H1 (cell line): Measurements from ENCODE around the gene CDC42BPB.

Source experiments
- CTCF ChIP-seq, 3 experiments: IDR thresholded peaks; 1 replicate in 2 of 3; 2 replicates in 1 of 3; pipeline versions ENCODE4 v1.5.1 to v1.6.1; 2011; ENCODE audit warnings: low read length in 3 of 3, mild to moderate bottlenecking in 3 of 3, inconsistent platforms in 2 of 3, low read depth in 1 of 3, moderate library complexity in 1 of 3; ENCODE audit not compliant: insufficient read depth in 1 of 3; ENCODE audit errors: control extremely low read depth in 1 of 3
- GTF2F1 ChIP-seq: IDR thresholded peaks from 2 replicates; pipeline ENCODE4 v1.6.1; 2012; ENCODE audit warnings: low read depth, low read length, improper control_type of control experiment, borderline replicate concordance
- HDAC6 ChIP-seq: IDR thresholded peaks from one replicate; pipeline ENCODE4 v1.7.1; 2012; ENCODE audit warnings: low read depth, mild to moderate bottlenecking, inconsistent platforms, low read length, moderate library complexity
- JUND ChIP-seq: IDR thresholded peaks from 2 replicates; pipeline ENCODE4 v1.6.1; 2011; ENCODE audit warnings: mild to moderate bottlenecking, improper control_type of control experiment, low read length
- POLR2A ChIP-seq, 2 experiments: IDR thresholded peaks; 1 replicate in 1 of 2; 2 replicates in 1 of 2; pipeline ENCODE4 v1.6.1; 2011; ENCODE audit warnings: low read depth in 2 of 2, low read length in 2 of 2, mild to moderate bottlenecking in 2 of 2; ENCODE audit errors: control extremely low read depth in 1 of 2
- TEAD4 ChIP-seq: IDR thresholded peaks from 2 replicates; pipeline ENCODE4 v1.6.1; 2012; ENCODE audit warnings: low read depth, low read length, inconsistent platforms, mixed read lengths
- ZNF274 ChIP-seq: IDR thresholded peaks from 2 replicates; pipeline ENCODE4 v1.7.0; 2012; ENCODE audit warnings: low read length, borderline replicate concordance; ENCODE audit errors: extremely low read depth

- TF ChIP-seq CTCF (IDR thresholded peaks at IDR 0.05; ENCODE audit: control extremely low read depth in 1 of 3, insufficient read depth in 1 of 3, low read depth in 1 of 3, low read length in 3 of 3) (no peak), JUND (no peak), TEAD4 (no peak), HDAC6 (no peak), ZNF274 (no peak), GTF2F1 (no peak), POLR2A (IDR thresholded peaks at IDR 0.05; ENCODE audit: control extremely low read depth in 1 of 2, low read depth in 2 of 2, low read length in 2 of 2) (no peak)
Measured at GRCh38 chr14:102899516-102899900, 157.8 kb downstream of the CDC42BPB start.
